NOMO-1 treated with DMSO at 0.1 percent for 48 hours (cell line): ENCODE measurements around the gene FN1.

ENCODE experiments used
- DNase-seq: peaks from one replicate; lab custom pipeline; 2025; ENCODE audit not compliant: unreplicated experiment; lab: John Stamatoyannopoulos, UW

Gene FN1

GRCh38 chr2:215388002-215388728, 47.7 kb downstream of the FN1 start:
- no peak for DNase-seq

- DNase-seq: no peak
Observed at GRCh38 chr2:215386566-215386965, 49.3 kb downstream of the FN1 start.

GRCh38 chr2:215384710-215385109, 51.2 kb downstream of the FN1 start:
- no peak for DNase-seq

- no peak for DNase-seq
Observed at GRCh38 chr2:215383652-215384279, 52.1 kb downstream of the FN1 start.

GRCh38 chr2:215382480-215382879, 53.4 kb downstream of the FN1 start:
- no peak for DNase-seq

GRCh38 chr2:215382011-215382410, 53.9 kb downstream of the FN1 start:
- DNase-seq: no peak

DNA sequence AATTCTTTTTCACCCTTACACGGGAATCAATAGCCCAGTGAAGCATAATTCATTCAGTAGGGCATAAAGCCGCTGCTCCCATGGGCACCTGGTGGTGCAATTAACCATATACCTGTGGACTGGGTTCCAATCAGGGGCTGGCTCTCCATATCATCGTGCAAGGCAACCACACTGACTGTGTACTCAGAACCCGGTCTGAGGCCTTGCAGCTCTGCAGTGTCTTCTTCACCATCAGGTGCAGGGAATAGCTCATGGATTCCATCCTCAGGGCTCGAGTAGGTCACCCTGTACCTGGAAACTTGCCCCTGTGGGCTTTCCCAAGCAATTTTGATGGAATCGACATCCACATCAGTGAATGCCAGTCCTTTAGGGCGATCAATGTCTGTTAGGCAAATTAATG, 55.2 kb downstream of the FN1 start:
- no peak for DNase-seq

- DNase-seq: no peak
Observed at GRCh38 chr2:215379948-215380347, 55.9 kb downstream of the FN1 start.

GRCh38 chr2:215379039-215379438, 56.8 kb downstream of the FN1 start:
- DNase-seq: no peak

DNA sequence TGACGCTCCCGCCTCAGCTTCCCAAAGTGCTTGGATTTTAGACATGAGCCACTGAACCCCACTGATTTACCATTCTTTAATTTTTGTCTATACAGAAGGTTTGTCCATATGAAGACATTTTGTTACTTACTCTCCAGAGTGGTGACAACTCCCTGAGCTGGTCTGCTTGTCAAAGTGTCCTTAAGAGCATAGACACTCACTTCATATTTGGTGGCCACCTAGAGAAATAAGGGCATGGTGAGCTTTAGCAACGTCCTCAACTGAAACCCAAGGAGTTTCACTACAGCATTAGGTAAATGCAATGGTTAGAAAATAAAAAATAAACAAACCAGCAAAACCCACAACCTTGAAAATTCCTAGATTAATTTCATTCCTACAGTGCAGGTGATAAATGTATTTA, 57.8 kb downstream of the FN1 start:
- no peak for DNase-seq

- no peak for DNase-seq
Observed at GRCh38 chr2:215377283-215377682, 58.6 kb downstream of the FN1 start.

GRCh38 chr2:215376103-215376780, 59.6 kb downstream of the FN1 start:
- no peak for DNase-seq

GRCh38 chr2:215375467-215375830, 60.4 kb downstream of the FN1 start:
- no peak for DNase-seq

- no peak for DNase-seq
Observed at GRCh38 chr2:215374642-215375466, 61.0 kb downstream of the FN1 start.

- DNase-seq: no peak
Observed at GRCh38 chr2:215374002-215374401, 61.9 kb downstream of the FN1 start.

- no peak for DNase-seq
Observed at GRCh38 chr2:215372968-215373649, 62.8 kb downstream of the FN1 start.

DNA sequence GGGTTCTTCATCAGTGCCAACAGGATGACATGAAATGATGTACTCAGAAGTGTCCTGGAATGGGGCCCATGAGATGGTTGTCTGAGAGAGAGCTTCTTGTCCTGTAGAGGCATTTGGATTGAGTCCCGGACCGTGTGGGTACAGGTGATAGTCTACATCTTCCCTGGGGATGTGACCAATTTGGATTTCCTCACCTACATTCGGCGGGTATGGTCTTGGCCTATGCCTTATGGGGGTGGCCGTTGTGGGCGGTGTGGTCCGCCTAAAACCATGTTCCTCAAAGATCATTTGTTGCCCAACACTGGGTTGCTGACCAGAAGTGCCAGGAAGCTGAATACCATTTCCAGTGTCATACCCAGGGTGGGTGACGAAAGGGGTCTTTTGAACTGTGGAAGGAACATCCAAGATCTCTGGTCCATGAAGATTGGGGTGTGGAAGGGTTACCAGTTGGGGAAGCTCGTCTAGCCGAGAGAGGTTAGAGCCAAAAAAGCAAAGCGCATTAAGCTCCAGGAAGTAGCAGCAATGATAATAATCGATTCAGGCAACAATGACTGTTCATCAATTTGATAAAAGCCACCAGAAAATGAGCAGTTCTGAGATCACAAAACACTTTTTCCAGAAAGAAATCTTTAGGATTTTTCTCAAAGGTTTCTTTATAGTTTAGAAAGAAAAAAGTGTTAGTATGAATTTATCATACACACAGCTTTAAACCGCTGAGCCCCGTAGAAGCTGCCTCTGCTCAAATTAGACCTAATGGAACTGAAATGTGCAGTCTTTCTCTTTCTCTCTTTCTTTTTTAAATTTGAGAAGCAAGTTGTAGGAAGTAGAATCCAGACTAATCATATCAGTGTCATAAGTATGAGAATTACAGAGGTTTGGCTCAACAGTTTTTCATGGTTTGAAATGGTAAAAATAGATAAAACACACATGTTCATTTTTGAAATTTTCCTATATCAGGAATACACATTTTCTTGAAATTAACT, 63.7 kb downstream of the FN1 start:
- no peak for DNase-seq

DNA sequence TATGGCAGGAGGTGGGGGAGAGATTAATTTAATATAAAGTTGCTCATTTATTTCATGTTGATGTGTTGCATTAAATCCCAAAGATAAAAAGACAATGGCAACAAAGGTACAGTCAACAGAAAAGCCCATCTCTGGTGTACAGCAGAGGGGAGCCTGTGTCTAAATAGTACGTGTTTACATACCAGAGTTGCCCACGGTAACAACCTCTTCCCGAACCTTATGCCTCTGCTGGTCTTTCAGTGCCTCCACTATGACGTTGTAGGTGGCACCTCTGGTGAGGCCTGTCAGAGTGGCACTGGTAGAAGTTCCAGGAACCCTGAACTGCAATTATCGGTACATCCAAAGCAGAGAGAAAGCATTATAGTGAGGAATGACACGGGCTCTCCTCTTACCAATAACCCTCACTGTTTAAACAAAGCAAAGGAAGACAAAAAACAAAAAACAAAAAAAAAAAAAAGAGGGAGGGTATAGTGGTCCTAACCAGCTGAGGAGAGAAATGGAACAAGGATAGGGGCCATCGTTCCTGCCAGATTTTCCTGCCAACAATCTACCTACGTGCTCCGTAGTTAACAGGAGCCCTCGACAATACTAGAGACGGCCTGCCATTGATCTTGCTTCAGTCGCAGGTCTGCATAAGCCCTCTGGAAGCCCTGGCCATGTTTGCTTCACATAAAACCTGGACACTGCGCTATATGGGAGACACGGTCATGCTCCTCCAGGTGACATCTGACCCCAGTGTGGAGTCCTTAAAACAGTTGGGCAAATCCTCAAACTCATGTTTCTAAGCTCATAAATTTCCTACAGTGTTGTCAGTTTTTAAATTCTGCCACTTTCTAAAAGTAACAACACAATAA, 65.5 kb downstream of the FN1 start:
- no peak for DNase-seq
